GM12801 (cell line): ENCODE data around the gene NAT16.

Experiments used
- CTCF ChIP-seq: IDR thresholded peaks from one replicate; pipeline ENCODE4 v1.5.1; 2011; ENCODE audit warnings: control low read depth; ENCODE audit not compliant: insufficient read length; ENCODE audit errors: extremely low read depth

Gene NAT16

GRCh38 chr7:101121991-101122932, 57.8 kb downstream of the NAT16 start:
- no peak for TF ChIP-seq CTCF
